Pancreas (tissue), 10 donors: ENCODE measurements around the gene FYN. TPM values are rescaled to one million over a fixed set of nuclear protein-coding genes. Genes with fewer than 3 reads are reported as not detected.

ENCODE experiments used
- ATAC-seq, 4 donors: fragments of 200-7000 bp; cut with Tn5 transposase; one replicate each; pipeline versions ENCODE4 v1.8.0 to v1.9.1; 2020; ENCODE audit warnings: mild to moderate bottlenecking in 4 of 4, moderate library complexity in 4 of 4
- DNase-seq, 6 donors: peaks; one replicate each; pipeline ENCODE4 v3.0.0-alpha.2; 2020
- FAIRE-seq: peaks from 2 replicates; lab custom pipeline; 2012; peaks lifted over from hg19 to GRCh38; lab: Jason Lieb, UNC
- H3K27ac ChIP-seq, 4 donors: fragments of 200-600 bp; sonication (generic); 1 replicate in 3 of 4; 2 replicates in 1 of 4; pipeline versions ENCODE4 v1.5.0 to v1.8.0; 2020
- H3K27me3 ChIP-seq, 4 donors: fragments of 200-600 bp; one replicate each; pipeline ENCODE4 v1.8.0; 2021
- H3K36me3 ChIP-seq, 3 donors: fragments of 200-600 bp; sonication (generic) in 1 of 3; one replicate each; pipeline versions ENCODE4 v1.5.0 to v1.8.0; 2020 to 2021
- H3K4me1 ChIP-seq, 3 donors: fragments of 200-600 bp; one replicate each; pipeline ENCODE4 v1.8.0; 2021
- H3K4me3 ChIP-seq, 4 donors: fragments of 200-600 bp; sonication (generic) in 2 of 4; one replicate each; pipeline versions ENCODE4 v1.5.0 to v1.8.0; 2020 to 2021
- H3K9me3 ChIP-seq, 4 donors: fragments of 200-600 bp; one replicate each; pipeline ENCODE4 v1.8.0; 2021
- CTCF ChIP-seq, 4 donors: fragments of 200-600 bp; sonication (generic) in 3 of 4; IDR thresholded peaks; one replicate each; pipeline versions ENCODE4 v1.5.0 to v1.8.0; 2021; ENCODE audit warnings: antibody characterized with exemption in 4 of 4
- WGBS, 2 donors: extraction: QIAGEN DNeasy Blood & Tissue Kit; methylation state at CpG; one replicate each; pipeline ENCODE4 v1.1.7; 2013; 5-methylcytosine and 5-hydroxymethylcytosine counted together
- intact Hi-C, 3 donors: fragments of 100-400 bp; cut with DNase I; formaldehyde crosslinking; loops; one replicate each; pipeline versions ENCODE4 v1.11.1 to v1.14.2; 2022
- polyA plus RNA-seq, 2 donors: library from polyadenylated mRNA; stranded (reverse); fragments of 200-250 nt; gene quantifications; one replicate each; pipeline ENCODE4 v1.2.3, GENCODE V29; 2013
- total RNA-seq, 6 donors: library from RNA; stranded (reverse); fragmentation: NEBNext Ultra II Directional in 4 of 6; extraction: Animal tissue kit (Norgen Biotek cat#: 25700) in 4 of 6; gene quantifications; one replicate each; pipeline versions ENCODE4 v1.2.1 to v1.2.4, GENCODE V29; 2021 to 2023
- donor health status: healthy with polysubstance abuse.
- donor health status: DM: no; HTN: no; CAD: no; lungs with moderate emphysema.
- donor health status: DM: no; HTN: no; CAD: no.
- donor health status: control.
- donor health status: control.
- donor health status: Bipolar disorder and iron deficiency.
- donor health status: DM: yes; HTN: yes; CAD: no.
- donor health status: DM: no; HTN: no; CAD: no.
- donor health status: DM: no; HTN: no; CAD: no.
- donor health status: DM: yes; HTN: yes; CAD: no.

Gene FYN
- total and polyA plus RNA-seq, 8 donors = 6.4 to 21.7 (median 11.9) TPM

- TF ChIP-seq CTCF (IDR thresholded peaks at IDR 0.05) = no peak
- Histone ChIP-seq H3K4me3 (no peak overlapping the region), H3K4me1 (peaks cover 0 to 9% (median 3%) of the 10 kb centered on the region in 3 donors), H3K9me3 (no peaks in the 10 kb centered on the region), H3K27me3 (no peaks in the 10 kb centered on the region), H3K36me3 (no peaks in the 10 kb centered on the region), H3K27ac (no peak overlapping the region)
- intact Hi-C loops = loop anchor here (5.0 to 10.0 kb wide), 4 partner anchors 283 to 453 kb away; no protein-coding TSS in a partner anchor
- WGBS, 2 donors = 68% methylated on average over 7 of the region's 7 CpGs
- FAIRE-seq (no peak), DNase-seq (no peak), ATAC-seq (peak in 3 of 4 donors; percentile 19 to 64 (median 43))
Measured at GRCh38 chr6:111711476-111711875, 161.8 kb downstream of the FYN start.

- intact Hi-C loops = loop anchor here (5.0 to 10.0 kb wide), 4 partner anchors 284 to 454 kb away; no protein-coding TSS in a partner anchor
- H3K9me3 ChIP-seq = no peaks in the 10 kb centered on the region
- H3K27ac ChIP-seq = no peak overlapping the region
- H3K36me3 ChIP-seq = no peaks in the 10 kb centered on the region
- TF ChIP-seq CTCF (IDR thresholded peaks at IDR 0.05) = no peak
- ATAC-seq (peak in 3 of 4 donors; percentile 11 to 20 (median 19)), DNase-seq (no peak), FAIRE-seq (no peak)
- 28 to 31% methylated on average over 4 of the region's 4 CpGs for WGBS, 2 donors
- no peaks in the 10 kb centered on the region for H3K27me3 ChIP-seq
- peaks cover 0 to 9% (median 3%) of the 10 kb centered on the region in 3 donors for H3K4me1 ChIP-seq
- no peak overlapping the region for H3K4me3 ChIP-seq
Measured at GRCh38 chr6:111710911-111711310, 162.3 kb downstream of the FYN start.

GRCh38 chr6:111710439-111710838, 162.8 kb downstream of the FYN start:
- no peak for FAIRE-seq
- H3K4me3 ChIP-seq = peak overlapping the region in 1 of 4 donors; percentile 24

GRCh38 chr6:111709615-111710398, 163.4 kb downstream of the FYN start:
- H3K27me3 ChIP-seq = no peaks in the 10 kb centered on the region
- intact Hi-C loops = loop anchor here (5.0 to 10.0 kb wide), 4 partner anchors 285 to 455 kb away; no protein-coding TSS in a partner anchor
- H3K9me3 ChIP-seq = no peaks in the 10 kb centered on the region
- 12 to 15% methylated on average over 5 of the region's 5 CpGs for WGBS, 2 donors
- DNase-seq (peak in 5 of 6 donors; percentile 59 to 70 (median 68)), FAIRE-seq (peak; percentile 98), ATAC-seq (peak; percentile 94 to 98 (median 94))
- H3K36me3 ChIP-seq = no peaks in the 10 kb centered on the region
- H3K27ac ChIP-seq = no peak overlapping the region
- H3K4me3 ChIP-seq = peak overlapping the region in 1 of 4 donors; percentile 24
- peak; percentile 35 to 59 (median 47) for TF ChIP-seq CTCF (IDR thresholded peaks at IDR 0.05)
- peaks cover 0 to 9% (median 3%) of the 10 kb centered on the region in 3 donors for H3K4me1 ChIP-seq

More at GRCh38 chr6:111710439-111710838, 162.8 kb downstream of the FYN start:
- Histone ChIP-seq H3K36me3 (no peaks in the 10 kb centered on the region), H3K4me1 (peaks cover 0 to 9% (median 3%) of the 10 kb centered on the region in 3 donors), H3K27ac (no peak overlapping the region), H3K27me3 (no peaks in the 10 kb centered on the region), H3K9me3 (no peaks in the 10 kb centered on the region)
- DNase-seq (no peak), ATAC-seq (peak in 1 of 4 donors; percentile 21)
- no peak for TF ChIP-seq CTCF (IDR thresholded peaks at IDR 0.05)
- 45 to 61% methylated on average over 2 of the region's 2 CpGs for WGBS, 2 donors
- intact Hi-C loops = loop anchor here (5.0 to 10.0 kb wide), 4 partner anchors 284 to 454 kb away; no protein-coding TSS in a partner anchor
